BLaER1 (cell line): ENCODE measurements around the gene C16orf92.
A peak's percentile ranks its signal among the peaks of the same experiment; 100 is the strongest.
"Not testable (repeated sequence)": the region's sequence is repeated elsewhere in the genome, so short reads cannot be mapped to it uniquely, and the experiment has no call there.

ENCODE experiments used
- H3K27ac ChIP-seq: shearing (Covaris generic); formaldehyde crosslinking; 2 replicates; pipeline ENCODE4 v1.8.1; 2022
- H3K27me3 ChIP-seq: shearing (Covaris generic); formaldehyde crosslinking; 2 replicates; pipeline ENCODE4 v1.8.1; 2022
- H3K36me3 ChIP-seq: shearing (Covaris generic); formaldehyde crosslinking; 2 replicates; pipeline ENCODE4 v1.8.1; 2022
- H3K4me1 ChIP-seq: shearing (Covaris generic); formaldehyde crosslinking; 2 replicates; pipeline ENCODE4 v1.8.1; 2022
- H3K4me2 ChIP-seq: shearing (Covaris generic); formaldehyde crosslinking; 2 replicates; pipeline ENCODE4 v1.8.1; 2022
- H3K4me3 ChIP-seq: shearing (Covaris generic); formaldehyde crosslinking; 2 replicates; pipeline ENCODE4 v1.8.1; 2022
- H3K9ac ChIP-seq: shearing (Covaris generic); formaldehyde crosslinking; 2 replicates; pipeline ENCODE4 v1.8.1; 2022
- H3K9me3 ChIP-seq: shearing (Covaris generic); formaldehyde crosslinking; 2 replicates; pipeline ENCODE4 v1.8.1; 2022
- H4K20me1 ChIP-seq: shearing (Covaris generic); formaldehyde crosslinking; 2 replicates; pipeline ENCODE4 v1.8.1; 2022
- Cebpa-rat ChIP-seq: shearing (Covaris generic); IDR thresholded peaks from 2 replicates; pipeline ENCODE4 v1.8.1; 2022

Gene C16orf92

GRCh38 chr16:30009990-30010843 lies 12.8 kb upstream of the C16orf92 start:
- Histone ChIP-seq H3K4me1 (peaks cover 66% of the 10 kb centered on the region), H3K4me2 (peak overlapping the region; percentile 99), H3K36me3 (peaks cover 28% of the 10 kb centered on the region), H3K27ac (peak overlapping the region; percentile 75), H3K27me3 (no peaks in the 10 kb centered on the region), H3K9me3 (no peaks in the 10 kb centered on the region), H4K20me1 (no peaks in the 10 kb centered on the region), H3K9ac (peak overlapping the region; percentile 77), H3K4me3 (peak overlapping the region; percentile 72)
- TF ChIP-seq Cebpa-rat = no peak

- Histone ChIP-seq H3K4me3 (peak within 1 kb of the TSS; percentile 72), H3K9ac (peak within 1 kb of the TSS; percentile 77), H3K36me3 (peaks cover 24% of the 10 kb centered on the region), H3K27me3 (no peaks in the 10 kb centered on the region), H4K20me1 (no peaks in the 10 kb centered on the region), H3K4me2 (peak within 1 kb of the TSS; percentile 99), H3K4me1 (peaks cover 57% of the 10 kb centered on the region), H3K9me3 (no peaks in the 10 kb centered on the region), H3K27ac (peak within 1 kb of the TSS; percentile 75)
- no peak for TF ChIP-seq Cebpa-rat
Observed at GRCh38 chr16:30010844-30011713, 11.9 kb upstream of the C16orf92 start, which contains the start of gene DOC2A. TSS of gene DOC2A (minus strand) at chr16:30011027. CDS start at chr16:30010222, 805 bp downstream.

GRCh38 chr16:30011714-30012504 lies 11.1 kb upstream of the C16orf92 start:
- H3K9ac ChIP-seq = no peak overlapping the region
- H3K4me2 ChIP-seq = peak overlapping the region; percentile 99

GRCh38 chr16:30012598-30012997 lies 10.4 kb upstream of the C16orf92 start:
- H3K9me3 ChIP-seq, H3K36me3 ChIP-seq, H3K27ac ChIP-seq, H3K9ac ChIP-seq, H3K27me3 ChIP-seq, H3K4me2 ChIP-seq, H3K4me3 ChIP-seq, H4K20me1 ChIP-seq: not testable (repeated sequence)
- peaks cover 43% of the 10 kb centered on the region for H3K4me1 ChIP-seq

More at GRCh38 chr16:30011714-30012504, 11.1 kb upstream of the C16orf92 start:
- peaks cover 49% of the 10 kb centered on the region for H3K4me1 ChIP-seq
- peak overlapping the region; percentile 72 for H3K4me3 ChIP-seq
- no peaks in the 10 kb centered on the region for H4K20me1 ChIP-seq
- 0 out of 2 replicates have a peak, but pooled peaks cover 16% of the 10 kb centered on the region for H3K36me3 ChIP-seq
- H3K27me3 ChIP-seq = no peaks in the 10 kb centered on the region
- H3K27ac ChIP-seq = no peak overlapping the region; the same call in 1 of the 2 replicates
- no peak for TF ChIP-seq Cebpa-rat
- no peaks in the 10 kb centered on the region for H3K9me3 ChIP-seq

GRCh38 chr16:30015450-30015849 lies 7.5 kb upstream of the C16orf92 start:
- H3K9ac ChIP-seq, H3K4me3 ChIP-seq, H3K4me2 ChIP-seq, H3K27ac ChIP-seq, H3K36me3 ChIP-seq, H4K20me1 ChIP-seq, H3K9me3 ChIP-seq, H3K27me3 ChIP-seq: not testable (repeated sequence)
- H3K4me1 ChIP-seq = peaks cover 22% of the 10 kb centered on the region

- Histone ChIP-seq H3K4me3 (no peak overlapping the region), H4K20me1 (no peaks in the 10 kb centered on the region), H3K9me3 (no peaks in the 10 kb centered on the region), H3K4me2 (no peak overlapping the region), H3K27me3 (no peaks in the 10 kb centered on the region), H3K4me1 (peaks cover 26% of the 10 kb centered on the region), H3K27ac (no peak overlapping the region), H3K9ac (no peak overlapping the region), H3K36me3 (no peaks in the 10 kb centered on the region)
- no peak for TF ChIP-seq Cebpa-rat
Observed at GRCh38 chr16:30016555-30017276, 6.3 kb upstream of the C16orf92 start.

GRCh38 chr16:30017277-30017656 lies 5.7 kb upstream of the C16orf92 start:
- Histone ChIP-seq H4K20me1 (no peaks in the 10 kb centered on the region), H3K27me3 (no peaks in the 10 kb centered on the region), H3K4me2 (no peak overlapping the region), H3K4me1 (peaks cover 22% of the 10 kb centered on the region), H3K27ac (no peak overlapping the region), H3K4me3 (no peak overlapping the region), H3K9ac (no peak overlapping the region), H3K36me3 (no peaks in the 10 kb centered on the region), H3K9me3 (no peaks in the 10 kb centered on the region)
- no peak for TF ChIP-seq Cebpa-rat

GRCh38 chr16:30017937-30018336 lies 5.1 kb upstream of the C16orf92 start:
- not testable (repeated sequence) for H3K4me2 ChIP-seq, H3K9me3 ChIP-seq, H3K9ac ChIP-seq, H3K36me3 ChIP-seq, H3K27me3 ChIP-seq, H3K27ac ChIP-seq, H4K20me1 ChIP-seq, H3K4me3 ChIP-seq
- peaks cover 15% of the 10 kb centered on the region for H3K4me1 ChIP-seq

GRCh38 chr16:30018731-30019158 lies 4.3 kb upstream of the C16orf92 start:
- H3K4me3 ChIP-seq = no peak overlapping the region
- peaks cover 11% of the 10 kb centered on the region for H3K4me1 ChIP-seq
- H3K27me3 ChIP-seq = no peaks in the 10 kb centered on the region
- H3K27ac ChIP-seq = no peak overlapping the region
- H3K9me3 ChIP-seq = no peaks in the 10 kb centered on the region
- H3K4me2 ChIP-seq = no peak overlapping the region
- TF ChIP-seq Cebpa-rat = no peak
- H3K9ac ChIP-seq = no peak overlapping the region
- no peaks in the 10 kb centered on the region for H4K20me1 ChIP-seq
- H3K36me3 ChIP-seq = no peaks in the 10 kb centered on the region
